ENCODE data around the gene FMNL3.
A peak's percentile ranks its signal among the peaks of the same experiment; 100 is the strongest.
"Not testable (repeated sequence)": the region's sequence is repeated elsewhere in the genome, so short reads cannot be mapped to it uniquely, and the experiment has no call there.

The FMNL3 gene

DNA sequence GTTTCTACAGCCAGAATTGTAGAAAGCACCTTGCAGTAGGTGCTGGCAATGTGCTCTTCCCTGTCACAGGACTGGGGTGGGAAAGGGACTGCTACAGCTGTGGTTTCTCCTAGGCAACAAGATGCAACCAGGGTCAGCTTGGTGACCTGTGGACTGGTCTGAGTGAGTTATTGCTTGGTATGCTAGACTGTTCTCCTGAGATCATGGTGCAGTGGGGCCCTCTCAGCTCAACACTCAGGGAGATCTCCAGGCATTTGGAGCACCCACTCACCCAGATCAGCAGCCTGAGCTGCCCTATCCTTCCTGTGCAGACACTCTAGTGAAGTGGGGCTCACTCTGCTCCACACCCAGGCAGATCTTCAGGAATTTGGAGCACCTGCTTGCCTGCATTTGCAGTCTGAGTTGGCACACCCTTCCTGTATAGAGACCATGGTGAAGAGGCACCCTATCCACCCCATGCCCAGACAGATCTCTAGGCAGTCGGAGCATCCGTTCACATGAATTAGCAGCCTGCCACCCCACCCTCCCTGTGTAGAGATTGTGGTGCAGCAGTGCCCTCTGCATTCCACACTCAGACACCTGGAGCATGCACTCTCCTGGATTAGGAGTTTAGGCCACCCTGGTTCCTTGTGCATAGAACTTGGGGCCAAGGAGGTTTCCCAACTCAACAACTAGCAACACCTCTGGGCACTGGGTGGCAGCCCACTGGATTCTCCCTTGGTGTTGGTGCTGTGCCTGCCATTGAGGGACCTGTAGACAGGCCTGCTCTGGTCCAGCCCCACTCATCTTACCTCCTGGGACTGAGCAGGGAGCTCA lies 97.9 kb downstream of the FMNL3 start:
- no peak for DNase-seq

DNA sequence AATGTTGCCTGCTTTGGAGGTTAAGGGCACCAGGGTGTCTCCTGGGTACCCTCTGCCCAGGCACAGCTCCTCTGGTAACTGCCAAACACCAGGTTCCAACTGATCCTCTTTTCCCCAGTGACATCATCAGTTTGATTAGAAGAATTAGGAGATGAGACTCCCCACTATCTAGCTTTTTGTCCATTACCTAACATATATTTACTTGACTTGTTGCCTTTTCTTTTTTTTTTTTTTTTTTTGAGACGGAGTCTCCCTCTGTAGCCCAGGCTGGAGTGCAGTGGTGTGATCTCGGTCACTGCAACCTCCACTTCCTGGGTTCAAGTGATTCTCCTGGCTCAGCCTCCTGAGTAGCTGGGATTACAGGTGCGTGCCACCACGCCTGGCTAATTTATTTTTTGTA lies 101.7 kb downstream of the FMNL3 start, which contains the start of gene FAM186B:
FAM186B (minus strand) TSS at position 101 of the 400 bp plus-strand sequence. CDS start 162 bp downstream, outside the sequence.
- DNase-seq, result not testable (repeated sequence)

DNA sequence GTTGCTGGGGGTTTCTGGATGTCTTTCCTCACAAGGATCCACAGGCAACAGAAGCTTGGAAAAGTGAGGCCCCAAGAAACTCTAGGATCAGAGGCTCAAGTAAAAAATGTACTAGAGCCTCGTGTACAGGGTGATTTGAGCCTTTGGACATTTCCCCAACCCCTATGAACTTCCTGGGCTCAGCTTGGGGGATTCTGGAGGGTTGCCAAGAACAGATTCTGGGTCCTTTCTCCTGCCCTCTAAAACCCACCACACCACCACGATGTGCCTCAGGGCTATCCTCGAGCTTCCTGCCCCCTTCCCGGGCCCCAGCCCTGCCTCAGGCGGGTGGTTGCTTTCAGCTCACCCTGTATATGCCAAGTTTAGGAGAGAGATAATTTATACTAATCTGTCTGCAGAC lies 102.3 kb downstream of the FMNL3 start:
- DNase-seq, result no peak

DNA sequence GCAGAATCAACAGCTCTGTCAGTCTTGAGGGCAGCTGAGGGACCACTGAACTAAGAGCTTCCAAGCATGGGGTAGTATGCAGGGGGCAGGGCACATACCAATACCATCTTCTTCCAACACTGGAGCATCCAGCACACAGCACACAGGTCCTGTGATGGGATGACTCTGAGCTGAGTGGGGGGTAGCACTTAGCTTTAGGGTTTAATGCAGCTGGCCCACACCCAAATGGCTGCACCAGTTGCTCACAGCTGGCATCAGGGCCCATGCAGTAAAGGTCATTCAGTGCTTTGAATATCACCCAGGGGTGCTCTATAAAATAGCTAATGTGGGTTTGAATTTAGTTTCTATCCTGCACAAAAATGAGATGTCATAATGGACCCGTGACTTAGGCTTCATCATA lies 103.5 kb downstream of the FMNL3 start:
- DNase-seq, result no peak

DNA sequence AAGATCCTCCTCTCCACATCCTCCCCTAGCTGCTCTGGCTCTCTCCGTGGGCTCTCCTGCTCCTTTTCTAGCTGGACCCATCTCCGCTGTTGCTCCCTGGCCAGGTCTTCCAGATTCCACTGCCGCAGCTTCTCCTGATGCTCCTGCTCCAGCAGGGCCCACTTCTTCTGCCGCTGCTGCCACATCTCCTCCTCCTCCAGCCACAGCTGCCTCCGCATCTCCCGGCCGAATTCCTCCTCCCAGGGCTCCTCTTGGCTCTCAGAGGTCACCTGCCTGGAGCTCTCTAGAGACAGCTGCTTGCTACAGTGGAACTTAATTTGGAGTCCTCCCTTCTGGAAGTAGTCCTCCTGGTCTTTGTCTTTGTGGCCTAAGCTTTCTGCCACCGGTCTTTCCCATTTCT lies 107.2 kb downstream of the FMNL3 start:
- no peak for DNase-seq

DNA sequence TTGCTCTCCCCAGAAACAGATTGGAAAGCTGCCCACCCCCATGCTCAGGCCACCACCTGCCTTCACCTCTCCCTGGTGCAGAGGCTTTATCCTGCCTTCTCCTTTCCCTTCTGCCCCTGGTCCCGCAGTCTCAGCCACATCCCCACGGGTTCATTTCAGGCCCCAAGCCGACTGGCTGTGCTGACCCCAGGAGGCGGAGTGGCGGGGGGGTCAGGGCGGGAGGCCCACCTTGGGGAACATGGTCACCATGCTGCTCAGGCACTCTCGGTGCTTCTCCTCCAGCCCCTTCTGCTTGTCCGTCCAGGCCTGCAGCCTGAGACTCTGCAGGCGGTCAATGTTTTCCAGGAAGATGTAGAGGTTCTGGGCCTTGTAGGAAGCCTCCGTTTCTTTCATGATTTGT lies 108.7 kb downstream of the FMNL3 start:
- no peak for DNase-seq

DNA sequence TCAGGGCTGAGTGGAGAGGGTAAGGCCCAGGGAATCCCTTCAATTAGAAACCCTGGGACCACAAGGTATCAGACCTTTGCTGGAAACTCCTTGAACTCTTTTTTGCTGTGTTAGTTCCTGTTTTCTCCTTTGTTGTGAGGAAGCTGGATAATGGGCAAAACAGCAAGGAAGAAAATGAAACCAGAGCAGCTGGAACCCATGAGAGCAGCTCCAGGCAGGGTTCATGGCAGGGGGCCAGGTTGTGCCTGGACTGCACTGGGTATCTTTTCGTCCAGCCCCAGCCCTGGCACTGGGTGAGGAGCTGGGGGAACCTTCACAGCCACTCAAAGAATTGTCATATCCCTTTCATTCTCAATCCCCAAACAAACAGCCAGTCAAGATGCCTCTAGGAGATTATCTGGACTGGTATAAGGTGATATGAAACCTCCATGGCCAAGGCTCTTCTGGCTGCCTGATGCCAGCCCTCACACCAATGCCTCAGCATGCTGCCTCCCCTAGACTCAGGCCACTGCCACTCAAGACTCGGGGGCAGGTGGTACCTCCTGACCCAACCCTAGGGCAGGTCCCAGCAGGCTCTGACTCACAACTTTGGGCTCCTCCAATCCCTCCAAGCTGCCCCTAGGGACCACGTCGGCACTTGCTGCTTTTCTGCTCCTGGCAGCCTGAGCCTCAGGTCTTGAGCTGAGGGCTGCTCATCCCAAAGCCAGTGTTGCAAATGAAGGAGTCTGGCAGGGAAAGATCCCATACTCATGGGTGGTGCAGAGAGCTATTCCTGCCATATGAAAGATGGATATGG lies 118.3 kb downstream of the FMNL3 start:
- DNase-seq, result peak in 3 of 56 donors; percentile 5 to 46 (median 12)

- no peak for DNase-seq
Measured at GRCh38 chr12:49588281-49588680, 118.9 kb downstream of the FMNL3 start.

DNA sequence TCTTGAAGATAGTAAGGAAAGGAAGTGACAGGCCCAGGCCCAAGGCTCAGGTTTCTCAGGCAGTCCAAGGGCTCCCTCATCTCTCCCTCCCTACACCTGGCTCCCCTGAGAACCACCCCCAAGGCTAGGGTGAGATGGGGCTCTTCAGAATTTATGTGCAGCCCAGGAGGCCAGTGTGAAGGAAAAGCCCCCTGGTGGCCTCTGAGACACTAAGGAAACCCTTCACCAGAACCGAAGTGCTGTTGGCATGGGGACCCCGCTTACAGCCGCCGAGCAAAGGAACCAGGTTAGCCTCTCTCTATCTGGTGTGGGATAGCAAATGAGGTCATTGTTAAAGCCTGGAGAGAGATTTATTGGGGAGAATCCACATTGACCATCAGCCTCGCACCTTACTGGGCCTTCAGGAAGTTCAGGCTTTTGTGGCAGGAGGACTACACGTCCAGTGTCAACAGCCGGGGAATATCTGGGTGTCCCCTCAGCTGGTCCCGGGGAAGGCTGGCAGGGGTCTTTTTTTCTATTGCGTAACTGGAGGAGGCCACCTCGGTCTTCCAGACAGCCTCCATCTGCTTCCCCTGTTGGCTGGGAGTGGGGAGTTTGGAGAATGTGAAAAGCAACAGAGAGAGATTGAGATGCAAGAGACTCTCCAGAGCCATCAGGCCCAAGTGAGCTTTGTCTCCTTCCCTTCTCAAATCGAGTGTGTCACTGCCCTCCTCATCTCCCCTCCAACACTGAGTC lies 119.9 kb downstream of the FMNL3 start:
- no peak for DNase-seq
